HepG2 (cell line): ENCODE measurements around the gene ACTA2. TPM values are rescaled to one million over a fixed set of nuclear protein-coding genes. Genes with fewer than 3 reads are reported as not detected.

Experiments
- ATAC-seq: fragments of 200-7000 bp; cut with Tn5 transposase; 3 replicates; pipeline ENCODE4 v1.9.1; 2020; ENCODE audit warnings: mild to moderate bottlenecking, moderate library complexity
- BruUV-seq: library from RNA; stranded (reverse); fragments of 400-500 nt; replicated peaks from 2 replicates; lab custom pipeline; 2021; lab: Mats Ljungman, UMichigan
- CTCF ChIA-PET: fragments of 300-600 bp; formaldehyde crosslinking; extraction: SDS; loops from one replicate; lab custom pipeline; 2021; ENCODE audit warnings: low total read pairs, inconsistent platforms, low intra/inter-chr PET ratio; lab: Yijun Ruan, JAX
- POLR2A ChIA-PET: fragments of 350-600 bp; sonication (Branson Sonifier 250); formaldehyde crosslinking; loops from one replicate; lab custom pipeline; 2020; ENCODE audit warnings: antibody characterized with exemption, inconsistent platforms; lab: Yijun Ruan, JAX
- DNase-seq: peaks from one replicate; pipeline ENCODE4 v3.0.0-alpha.2; 2015; ENCODE audit warnings: low spot score
- FAIRE-seq: peaks from 3 replicates; lab custom pipeline; 2011; peaks lifted over from hg19 to GRCh38; lab: Jason Lieb, UNC
- H2AFZ ChIP-seq: one replicate; pipeline ENCODE4 v1.6.1; 2011; ENCODE audit warnings: low read length, inconsistent platforms
- H3K27ac ChIP-seq: fragments of 300-600 bp; 3 replicates; pipeline ENCODE4 v1.8.0; 2011; ENCODE audit warnings: mixed run types, mild to moderate bottlenecking, mixed read lengths, low read length, inconsistent platforms; ENCODE audit not compliant: insufficient read depth; ENCODE audit errors: extremely low read length
- H3K27me3 ChIP-seq, 2 experiments: fragments of 200-600 bp in 1 of 2; 2 replicates in 1 of 2; 3 replicates in 1 of 2; pipeline versions ENCODE4 v1.6.0 to v1.8.0; 2011; ENCODE audit warnings: low read length in 2 of 2, mild to moderate bottlenecking in 2 of 2, moderate library complexity in 2 of 2, inconsistent platforms in 1 of 2; ENCODE audit not compliant: insufficient read depth in 2 of 2, control insufficient read depth in 1 of 2
- H3K36me3 ChIP-seq, 2 experiments: fragments of 200-600 bp in 1 of 2; replicated peaks in 1 of 2; 2 replicates in 1 of 2; 3 replicates in 1 of 2; pipeline versions ENCODE4 v1.5.1 to v1.8.0; 2011; ENCODE audit warnings: low read length in 2 of 2, inconsistent platforms in 1 of 2; ENCODE audit not compliant: insufficient read depth in 2 of 2, control insufficient read depth in 1 of 2
- H3K4me1 ChIP-seq: 2 replicates; pipeline ENCODE4 v1.5.1; 2012; ENCODE audit warnings: low read length, inconsistent platforms; ENCODE audit not compliant: insufficient read depth
- H3K4me2 ChIP-seq: 2 replicates; pipeline ENCODE4 v1.6.0; 2011; ENCODE audit warnings: low read depth, low read length, inconsistent platforms
- H3K4me3 ChIP-seq, 3 experiments: fragments of 200-600 bp in 1 of 3; sonication (generic), shearing (Covaris generic) in 1 of 3; replicated peaks in 1 of 3; 2 replicates each; pipeline ENCODE4 v1.5.1; 2011 to 2016; ENCODE audit warnings: low read length in 3 of 3, inconsistent platforms in 2 of 3, low read depth in 2 of 3, mild to moderate bottlenecking in 2 of 3, control low read depth in 1 of 3, mixed read lengths in 1 of 3; ENCODE audit not compliant: insufficient read depth in 1 of 3
- H3K79me2 ChIP-seq: one replicate; pipeline ENCODE4 v1.6.1; 2011; ENCODE audit warnings: low read length, inconsistent platforms; ENCODE audit not compliant: insufficient read depth
- H3K9ac ChIP-seq: 2 replicates; pipeline ENCODE4 v1.6.0; 2011; ENCODE audit warnings: mild to moderate bottlenecking, low read depth, low read length, inconsistent platforms; ENCODE audit not compliant: insufficient read depth
- H3K9me3 ChIP-seq: 2 replicates; pipeline ENCODE4 v1.5.1; 2012; ENCODE audit warnings: mild to moderate bottlenecking, low read length
- H4K20me1 ChIP-seq: 2 replicates; pipeline ENCODE4 v1.6.0; 2011; ENCODE audit warnings: inconsistent platforms, mild to moderate bottlenecking, low read length, moderate library complexity; ENCODE audit not compliant: insufficient read depth
- ELF4 ChIP-seq: sonication (generic); formaldehyde crosslinking; IDR thresholded peaks from 2 replicates; pipeline ENCODE4 v1.5.0; 2020; ENCODE audit warnings: missing genetic modification reagents, mild to moderate bottlenecking, moderate library complexity, borderline replicate concordance
- KLF16 ChIP-seq, 2 experiments: sonication (generic) in 1 of 2; formaldehyde crosslinking in 1 of 2; IDR thresholded peaks; 2 replicates each; pipeline versions ENCODE4 v1.6.1 to v1.8.0; 2016 to 2023; ENCODE audit warnings: missing genetic modification reagents in 2 of 2, missing compliant biosample characterization in 1 of 2
- NR2F2 ChIP-seq: IDR thresholded peaks from 2 replicates; pipeline ENCODE4 v1.6.1; 2012; ENCODE audit warnings: low read depth, inconsistent platforms, borderline replicate concordance
- SIN3B ChIP-seq: fragments of 150-350 bp; IDR thresholded peaks from 2 replicates; pipeline ENCODE4 v1.6.1; 2014; ENCODE audit warnings: low read length
- SNAI1 ChIP-seq: sonication (generic); formaldehyde crosslinking; IDR thresholded peaks from 2 replicates; pipeline ENCODE4 v1.5.0; 2020; ENCODE audit warnings: mild to moderate bottlenecking, missing genetic modification reagents, borderline replicate concordance
- SOX13 ChIP-seq, 3 experiments: fragments of 450-650 bp in 1 of 3; sonication (generic) in 1 of 3; formaldehyde crosslinking in 1 of 3; IDR thresholded peaks in 2 of 3; conservative IDR thresholded peaks in 1 of 3; 2 replicates each; pipeline versions ENCODE4 v1.5.0 to v1.6.1; 2016 to 2020; ENCODE audit warnings: antibody characterized with exemption in 1 of 3, mild to moderate bottlenecking in 1 of 3, missing compliant biosample characterization in 1 of 3, missing genetic modification reagents in 1 of 3, moderate library complexity in 1 of 3
- SP4 ChIP-seq: sonication (generic); formaldehyde crosslinking; IDR thresholded peaks from 2 replicates; pipeline ENCODE4 v1.8.1; 2023; ENCODE audit warnings: mild to moderate bottlenecking, missing genetic modification reagents
- ZKSCAN8 ChIP-seq: IDR thresholded peaks from 2 replicates; pipeline ENCODE4 v1.6.1; 2016; ENCODE audit warnings: borderline replicate concordance, missing genetic modification reagents, missing compliant biosample characterization
- ZNF230 ChIP-seq: sonication (generic); formaldehyde crosslinking; IDR thresholded peaks from 2 replicates; pipeline ENCODE4 v1.4.0; 2020; ENCODE audit warnings: mild to moderate bottlenecking, missing genetic modification reagents
- ZNF510 ChIP-seq: sonication (generic); formaldehyde crosslinking; IDR thresholded peaks from 2 replicates; pipeline ENCODE4 v1.4.0; 2020; ENCODE audit warnings: low read depth, mild to moderate bottlenecking, missing genetic modification reagents
- ZNF777 ChIP-seq: sonication (generic); formaldehyde crosslinking; IDR thresholded peaks from 2 replicates; pipeline ENCODE4 v1.4.0; 2020; ENCODE audit warnings: missing genetic modification reagents
- WGBS: methylation state at CpG from one replicate; pipeline ENCODE4 v1.1.6; 2017; ENCODE audit warnings: low lambda C conversion rate; 5-methylcytosine and 5-hydroxymethylcytosine counted together
- in situ Hi-C: cut with HindIII; loops from 2 replicates; pipeline ENCODE4 v1.10.0; 2017; ENCODE audit warnings: low pct_unique_long_range_greater_than_20kb; ENCODE audit not compliant: extremely low pct_ligation_motif_present
- intact Hi-C: fragments of 100-400 bp; cut with micrococcal nuclease; formaldehyde crosslinking; loops from one replicate; pipeline ENCODE4 v1.10.0; 2022; ENCODE audit not compliant: unreplicated experiment
- polyA plus RNA-seq, 8 experiments: library from polyadenylated mRNA; depleted of rRNA in 3 of 8; stranded (reverse) in 7 of 8; unstranded in 1 of 8; fragments of >200 nt; fragmentation: Illumina TruSeq in 4 of 8; extraction: Trizol in 4 of 8; gene quantifications; 2 replicates each; pipeline versions ENCODE4 v1.2.1 to v1.2.3, GENCODE V29; 2011 to 2016; ENCODE audit warnings: low read depth in 4 of 8, missing spikeins in 1 of 8, mixed read lengths in 1 of 8; ENCODE audit not compliant: insufficient read depth in 1 of 8
- total RNA-seq, 5 experiments: library from RNA; depleted of rRNA; stranded (reverse); fragments of >200 nt; fragmentation: Illumina TruSeq; extraction: Trizol; gene quantifications; 2 replicates each; pipeline ENCODE4 v1.2.3, GENCODE V29; 2016; ENCODE audit warnings: low read depth in 1 of 5
- TF ChIP-seq, protein P1 (sequence below): sonication (generic); formaldehyde crosslinking; IDR thresholded peaks from 2 replicates; pipeline ENCODE4 v1.8.1; 2023; ENCODE audit warnings: missing genetic modification reagents, mild to moderate bottlenecking, borderline replicate concordance
- TF ChIP-seq, protein P2 (sequence below): sonication (generic); formaldehyde crosslinking; IDR thresholded peaks from 2 replicates; pipeline ENCODE4 v1.8.0; 2022; ENCODE audit warnings: missing genetic modification reagents, mild to moderate bottlenecking, inconsistent platforms, borderline replicate concordance

Gene ACTA2
- total and polyA plus RNA-seq, 2 of the 13 experiments (the other 11 are each of a cell fraction or from before 2014, with no cell fraction given) = 21.8 to 59.9 TPM

GRCh38 chr10:88941026-88941425 lies 11.5 kb downstream of the ACTA2 start:
- Histone ChIP-seq H3K9ac (no peak overlapping the region), H3K4me2 (no peak overlapping the region), H3K36me3 (peaks cover 1 to 11% of the 10 kb centered on the region in 2 experiments; a peak in 2 of 5 replicates), H3K27me3 (no peaks in the 10 kb centered on the region)
- ATAC-seq = no peak
- CTCF ChIA-PET = no interaction called here
- BruUV-seq = no TSS peak
- POLR2A ChIA-PET = no interaction called here
- FAIRE-seq = no peak
- no peak for TF ChIP-seq ZNF510 (CRISPR knock-in tag)
- TF ChIP-seq, all 625 proteins: peak for 0
- DNase-seq = no peak
- H3K79me2 ChIP-seq = no peaks in the 10 kb centered on the region
- in situ Hi-C loops = no loop called here
- no peak overlapping the region for H3K27ac ChIP-seq
- intact Hi-C loops = no loop called here
- no peak overlapping the region for H3K4me3 ChIP-seq
- H3K9me3 ChIP-seq = no peaks in the 10 kb centered on the region
- no peaks in the 10 kb centered on the region for H3K4me1 ChIP-seq
- 87% methylated on average over 6 of the region's 6 CpGs for WGBS
- H2AFZ ChIP-seq = no peak overlapping the region
- H4K20me1 ChIP-seq = no peaks in the 10 kb centered on the region

DNA sequence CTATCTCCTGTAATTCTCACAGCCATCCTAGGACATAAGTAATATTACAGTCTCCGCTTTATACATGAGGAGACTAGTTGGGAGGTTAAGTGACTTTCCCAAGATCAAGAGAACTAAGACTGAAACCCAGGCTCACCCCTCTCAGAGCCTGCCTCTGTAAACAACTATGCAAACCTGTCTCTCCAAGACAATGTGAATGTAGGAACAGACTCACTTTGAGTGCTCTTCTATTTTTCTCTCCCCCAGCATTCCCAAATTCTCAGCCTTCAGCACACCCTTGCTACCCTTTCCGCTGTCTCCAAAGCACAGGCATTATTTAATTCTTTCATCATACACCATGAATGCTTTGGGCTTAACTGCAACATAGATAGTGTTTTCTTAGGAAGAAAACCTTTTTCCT lies 13.6 kb downstream of the ACTA2 start:
- H3K4me1 ChIP-seq = peaks cover 8% of the 10 kb centered on the region
- no peak for DNase-seq
- 93% methylated on average over 2 of the region's 2 CpGs for WGBS
- no TSS peak for BruUV-seq
- in situ Hi-C loops = loop anchor here (5.0 to 10.0 kb wide), 2 partner anchors 102 to 266 kb away; partner anchors contain the start of gene CH25H
- ChIA-PET POLR2A (no interaction called here), CTCF (no interaction called here)
- H3K9me3 ChIP-seq = no peaks in the 10 kb centered on the region
- FAIRE-seq = no peak
- no peak overlapping the region for H2AFZ ChIP-seq
- no peaks in the 10 kb centered on the region for H3K27me3 ChIP-seq
- intact Hi-C loops = loop anchor here (5.0 kb wide), 1 partner anchor 88 kb away; no protein-coding TSS in a partner anchor
- no peak overlapping the region for H3K4me2 ChIP-seq
- H3K79me2 ChIP-seq = no peaks in the 10 kb centered on the region
- no peak overlapping the region for H3K27ac ChIP-seq
- no peak overlapping the region for H3K9ac ChIP-seq
- no peaks in the 10 kb centered on the region for H4K20me1 ChIP-seq
- no peak overlapping the region for H3K4me3 ChIP-seq
- H3K36me3 ChIP-seq = peaks cover 1 to 11% of the 10 kb centered on the region in 2 experiments; a peak in 2 of 5 replicates
- no peak for ATAC-seq
- TF ChIP-seq ZKSCAN8 (CRISPR knock-in tag) (no peak), ELF4 (CRISPR knock-in tag) (no peak), SOX13 (IDR thresholded peaks at IDR 0.05) (no peak), SOX13 (CRISPR knock-in tag; conservative IDR thresholded peaks at IDR 0.05 in 1 of 2, IDR thresholded peaks at IDR 0.05 in 1 of 2) (no peak), ZNF230 (no peak), NR2F2 (no peak), SIN3B (no peak), ZNF777 (no peak), SNAI1 (CRISPR knock-in tag) (no peak), KLF16 (CRISPR knock-in tag; IDR thresholded peaks at IDR 0.05) (no peak), SP4 (CRISPR knock-in tag) (no peak)
- TF ChIP-seq, protein P1, sequence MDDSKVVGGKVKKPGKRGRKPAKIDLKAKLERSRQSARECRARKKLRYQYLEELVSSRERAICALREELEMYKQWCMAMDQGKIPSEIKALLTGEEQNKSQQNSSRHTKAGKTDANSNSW (CRISPR knock-in tag) = no peak
- TF ChIP-seq, protein P2, sequence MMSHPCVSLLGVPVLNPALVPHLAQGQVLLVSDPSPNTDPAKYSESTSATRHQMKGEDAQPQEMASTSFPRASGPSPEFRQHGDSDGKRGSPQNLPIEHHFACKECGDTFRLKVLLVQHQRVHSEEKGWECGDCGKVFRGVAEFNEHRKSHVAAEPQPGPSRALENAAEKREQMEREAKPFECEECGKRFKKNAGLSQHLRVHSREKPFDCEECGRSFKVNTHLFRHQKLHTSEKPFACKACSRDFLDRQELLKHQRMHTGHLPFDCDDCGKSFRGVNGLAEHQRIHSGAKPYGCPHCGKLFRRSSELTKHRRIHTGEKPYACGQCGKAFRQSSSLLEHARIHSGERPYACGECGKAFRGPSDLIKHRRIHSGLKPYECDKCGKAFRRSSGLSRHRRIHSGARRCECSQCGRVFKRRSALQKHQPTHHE (CRISPR knock-in tag) = no peak
